Fibroblast of lung (primary cell): Measurements from ENCODE around the gene ALDH3B2. TPM values are rescaled to one million over a fixed set of nuclear protein-coding genes. Genes with fewer than 3 reads are reported as not detected.

Experiments
- DNase-seq, 2 donors: peaks; one replicate each; pipeline versions ENCODE4 v3.0.0 to v3.0.0-alpha.2; 2010; ENCODE audit warnings: low read depth in 2 of 2
- H2AFZ ChIP-seq: 2 replicates; pipeline ENCODE4 v1.5.1; 2012; ENCODE audit warnings: low read length, control low read depth, inconsistent platforms
- H3K27ac ChIP-seq: 2 replicates; pipeline ENCODE4 v1.5.1; 2011; ENCODE audit warnings: low read length, control low read depth; ENCODE audit not compliant: insufficient read depth
- H3K27me3 ChIP-seq: 2 replicates; pipeline ENCODE4 v1.5.1; 2011; ENCODE audit warnings: mild to moderate bottlenecking, low read length; ENCODE audit not compliant: control insufficient read depth, insufficient read depth
- H3K36me3 ChIP-seq: 2 replicates; pipeline ENCODE4 v1.5.1; 2011; ENCODE audit warnings: low read length; ENCODE audit not compliant: control insufficient read depth, insufficient read depth
- H3K4me1 ChIP-seq: 2 replicates; pipeline ENCODE4 v1.5.1; 2011; ENCODE audit warnings: low read length; ENCODE audit not compliant: control insufficient read depth, insufficient read depth; ENCODE audit errors: extremely low read depth
- H3K4me2 ChIP-seq: 2 replicates; pipeline ENCODE4 v1.5.1; 2011; ENCODE audit warnings: low read length, control low read depth; ENCODE audit not compliant: insufficient read depth; ENCODE audit errors: extremely low read depth
- H3K4me3 ChIP-seq, 4 experiments: fragments of 200-600 bp in 1 of 4; sonication (generic) in 1 of 4; replicated peaks in 1 of 4; 2 replicates each; pipeline ENCODE4 v1.5.1; 2011 to 2016; ENCODE audit warnings: low read length in 4 of 4, low read depth in 3 of 4, mild to moderate bottlenecking in 3 of 4, control low read depth in 2 of 4, inconsistent platforms in 1 of 4, mixed read lengths in 1 of 4; ENCODE audit not compliant: insufficient read depth in 1 of 4; ENCODE audit errors: control extremely low read depth in 1 of 4
- H3K79me2 ChIP-seq: 2 replicates; pipeline ENCODE4 v1.5.1; 2012; ENCODE audit warnings: mild to moderate bottlenecking, low read length, inconsistent platforms; ENCODE audit not compliant: control insufficient read depth, insufficient read depth
- H3K9ac ChIP-seq: 2 replicates; pipeline ENCODE4 v1.5.1; 2011; ENCODE audit warnings: mild to moderate bottlenecking, low read length, control low read depth; ENCODE audit not compliant: insufficient read depth
- H3K9me3 ChIP-seq: 2 replicates; pipeline ENCODE4 v1.5.1; 2012; ENCODE audit warnings: low read depth, low read length; ENCODE audit not compliant: control insufficient read depth, insufficient read depth
- H4K20me1 ChIP-seq: 2 replicates; pipeline ENCODE4 v1.5.1; 2011; ENCODE audit warnings: low read length; ENCODE audit not compliant: control insufficient read depth, insufficient read depth; ENCODE audit errors: extremely low read depth
- CTCF ChIP-seq, 2 donors: IDR thresholded peaks in 1 of 2; conservative IDR thresholded peaks in 1 of 2; 1 replicate in 1 of 2; 2 replicates in 1 of 2; pipeline ENCODE4 v1.5.1; 2011 to 2012; ENCODE audit warnings: low read length in 2 of 2, control low read depth in 1 of 2, inconsistent platforms in 1 of 2, low read depth in 1 of 2, mild to moderate bottlenecking in 1 of 2
- EZH2 ChIP-seq: IDR thresholded peaks from 2 replicates; pipeline ENCODE4 v1.5.1; 2012; ENCODE audit warnings: low read length, control low read depth, mild to moderate bottlenecking; ENCODE audit errors: missing control alignments
- polyA plus RNA-seq, 2 donors: library from polyadenylated mRNA; depleted of rRNA in 1 of 2; stranded (reverse) in 1 of 2; unstranded in 1 of 2; fragments of >200 nt; gene quantifications; 2 replicates each; pipeline ENCODE4 v1.2.1, GENCODE V29; 2011 to 2012; ENCODE audit warnings: missing spikeins in 1 of 2
- total RNA-seq: library from RNA; depleted of rRNA; stranded (reverse); fragments of >200 nt; gene quantifications from 2 replicates; pipeline ENCODE4 v1.2.1, GENCODE V29; 2014

The ALDH3B2 gene
- total and polyA plus RNA-seq, 2 donors (not counting 1 experiment from before 2014, with no cell fraction given), result not detected

- Histone ChIP-seq H3K79me2 (no peaks in the 10 kb centered on the region), H3K9ac (no peak overlapping the region), H3K9me3 (no peaks in the 10 kb centered on the region), H4K20me1 (no peaks in the 10 kb centered on the region), H3K27me3 (no peaks in the 10 kb centered on the region), H3K4me2 (no peak overlapping the region), H2AFZ (no peak overlapping the region), H3K27ac (no peak overlapping the region), H3K36me3 (no peaks in the 10 kb centered on the region), H3K4me3 (no peak overlapping the region), H3K4me1 (no peaks in the 10 kb centered on the region)
- TF ChIP-seq EZH2 (no peak), CTCF (conservative IDR thresholded peaks at IDR 0.05 in 1 of 2, IDR thresholded peaks at IDR 0.05 in 1 of 2; ENCODE audit: low read depth in 1 of 2, low read length in 2 of 2) (no peak)
- no peak for DNase-seq
Observed at GRCh38 chr11:67666303-67666645, 8.1 kb downstream of the ALDH3B2 start.

GRCh38 chr11:67665541-67666302 lies 8.7 kb downstream of the ALDH3B2 start:
- Histone ChIP-seq H2AFZ (no peak overlapping the region), H3K27ac (no peak overlapping the region), H4K20me1 (no peaks in the 10 kb centered on the region), H3K27me3 (no peaks in the 10 kb centered on the region), H3K9ac (no peak overlapping the region), H3K79me2 (no peaks in the 10 kb centered on the region), H3K4me1 (no peaks in the 10 kb centered on the region), H3K4me3 (no peak overlapping the region), H3K36me3 (no peaks in the 10 kb centered on the region), H3K9me3 (no peaks in the 10 kb centered on the region), H3K4me2 (no peak overlapping the region)
- TF ChIP-seq EZH2, result no peak
- TF ChIP-seq CTCF (conservative IDR thresholded peaks at IDR 0.05 in 1 of 2, IDR thresholded peaks at IDR 0.05 in 1 of 2; ENCODE audit: low read depth in 1 of 2, low read length in 2 of 2), result no peak
- DNase-seq, result no peak

GRCh38 chr11:67664696-67665540 lies 9.5 kb downstream of the ALDH3B2 start:
- H2AFZ ChIP-seq, result no peak overlapping the region
- no peak overlapping the region for H3K4me3 ChIP-seq
- no peaks in the 10 kb centered on the region for H3K79me2 ChIP-seq
- DNase-seq, result no peak
- no peak overlapping the region for H3K4me2 ChIP-seq
- H3K9ac ChIP-seq, result no peak overlapping the region
- H4K20me1 ChIP-seq, result no peaks in the 10 kb centered on the region
- no peaks in the 10 kb centered on the region for H3K4me1 ChIP-seq
- H3K27me3 ChIP-seq, result no peaks in the 10 kb centered on the region
- no peaks in the 10 kb centered on the region for H3K36me3 ChIP-seq
- no peaks in the 10 kb centered on the region for H3K9me3 ChIP-seq
- no peak overlapping the region for H3K27ac ChIP-seq
- TF ChIP-seq EZH2 (no peak), CTCF (conservative IDR thresholded peaks at IDR 0.05 in 1 of 2, IDR thresholded peaks at IDR 0.05 in 1 of 2; ENCODE audit: low read depth in 1 of 2, low read length in 2 of 2) (no peak)
